Measurements from ENCODE around the gene LAMTOR1. TPM values are rescaled to one million over a fixed set of nuclear protein-coding genes. Genes with fewer than 3 reads are reported as not detected.
"Not testable (repeated sequence)": the region's sequence is repeated elsewhere in the genome, so short reads cannot be mapped to it uniquely, and the experiment has no call there.

Gene LAMTOR1
- 10 to 100 TPM; 53.4 to 69.1 TPM for total RNA-seq

DNA sequence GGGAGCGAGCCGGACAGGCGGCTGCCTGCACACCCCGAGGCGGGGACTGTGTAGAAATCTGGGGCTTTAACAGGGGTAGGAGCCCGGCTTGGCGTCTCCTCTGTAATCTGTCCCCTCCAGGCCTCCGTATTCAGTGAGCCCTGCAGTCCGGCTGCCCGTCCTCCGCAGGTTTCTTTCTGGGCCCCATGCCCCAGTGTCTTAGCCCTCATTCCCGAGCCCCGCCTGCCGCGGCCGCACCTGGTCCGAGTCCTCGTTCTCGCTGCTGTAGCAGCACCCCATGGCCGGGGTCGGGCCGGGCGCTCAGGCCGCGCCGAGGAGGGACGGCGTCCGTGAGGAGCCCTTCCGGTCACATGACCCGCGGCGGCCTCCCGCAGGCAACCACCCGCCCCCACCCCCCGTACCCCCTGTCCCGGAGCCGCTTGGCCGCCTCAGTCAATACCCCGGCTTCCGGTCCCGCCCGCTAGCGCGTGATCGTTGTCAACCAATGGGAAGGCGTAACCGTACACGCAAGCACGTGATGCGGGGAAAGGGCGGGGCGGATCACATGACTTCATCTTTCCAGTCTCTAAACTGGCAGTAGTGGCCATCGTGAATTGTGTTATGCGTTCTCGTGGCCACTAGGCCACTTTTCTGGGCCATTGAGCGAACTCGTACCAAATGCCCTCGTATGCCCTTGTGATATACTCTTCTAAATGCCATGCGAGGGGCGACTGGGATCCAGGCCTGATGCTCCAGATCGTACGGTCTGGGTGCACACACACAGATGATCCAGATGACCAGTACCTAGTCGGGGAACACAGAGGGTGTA lies at the start of gene LAMTOR1:
LAMTOR1 (minus strand) TSS at position 352 of the 808 bp plus-strand sequence; CDS start at position 279, 73 bp downstream.
- Mint-ChIP-seq H3K4me3 (peak within 1 kb of the TSS; percentile 92), H3K4me1 (peaks cover 36% of the 10 kb centered on the region), H3K36me3 (ENCODE audit: low read depth) (peaks cover 51% of the 10 kb centered on the region), H3K9me3 (no peaks in the 10 kb centered on the region), H3K27me3 (no peaks in the 10 kb centered on the region), H3K27ac (peak within 1 kb of the TSS; percentile 96)
- ATAC-seq (replicated peaks): peak; percentile 99

DNA sequence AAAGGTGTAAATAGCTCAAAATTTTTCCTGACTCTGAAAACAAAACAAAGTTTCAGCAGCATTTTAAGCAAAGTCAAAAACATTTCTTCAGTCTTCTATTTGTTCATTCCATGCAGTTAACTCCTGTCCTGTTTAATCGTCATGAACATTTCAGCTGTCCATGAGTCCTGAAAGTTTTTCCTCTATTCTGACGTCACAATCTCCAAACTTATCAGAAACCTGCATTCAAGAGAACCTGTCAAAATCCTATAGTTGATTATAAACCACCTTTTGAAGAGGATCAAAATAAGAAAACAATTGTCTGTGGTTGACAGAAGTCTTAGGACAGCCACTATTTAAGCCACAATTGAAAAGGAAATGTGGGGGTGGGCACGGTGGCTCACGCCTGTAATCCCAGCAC lies 47.8 kb upstream of the LAMTOR1 start:
- no peak overlapping the region for H3K27ac Mint-ChIP-seq
- ATAC-seq (replicated peaks): no peak
- no peak overlapping the region for H3K4me3 Mint-ChIP-seq
- H3K4me1 Mint-ChIP-seq: no peaks in the 10 kb centered on the region
- H3K36me3 Mint-ChIP-seq (ENCODE audit: low read depth): no peaks in the 10 kb centered on the region
- no peaks in the 10 kb centered on the region for H3K9me3 Mint-ChIP-seq
- H3K27me3 Mint-ChIP-seq: peaks cover 7% of the 10 kb centered on the region

DNA sequence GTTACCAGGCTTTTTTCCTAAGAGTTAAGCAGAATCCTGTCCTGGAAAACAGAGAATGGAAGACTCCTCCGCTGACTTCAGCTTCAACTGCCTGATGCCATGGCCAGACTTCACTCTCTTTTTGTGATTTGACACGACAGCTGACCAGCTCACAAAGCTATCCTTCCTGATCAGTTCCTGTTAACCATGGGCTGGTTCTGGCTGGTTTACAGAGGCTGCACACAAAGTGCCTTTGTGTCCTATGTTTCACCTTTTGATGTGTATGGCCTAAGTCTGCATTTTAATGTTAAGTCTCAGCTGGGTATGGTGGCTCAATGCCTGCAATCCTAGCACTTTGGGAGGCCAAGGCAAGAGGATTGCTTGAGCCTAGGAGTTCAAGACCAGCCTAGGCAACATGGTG lies 43.5 kb upstream of the LAMTOR1 start:
- Mint-ChIP-seq H3K36me3 (ENCODE audit: low read depth) (no peaks in the 10 kb centered on the region), H3K4me1 (peaks cover 8% of the 10 kb centered on the region), H3K27ac (no peak overlapping the region), H3K4me3 (no peak overlapping the region), H3K27me3 (peaks cover 4% of the 10 kb centered on the region), H3K9me3 (no peaks in the 10 kb centered on the region)
- no peak for ATAC-seq (replicated peaks)

DNA sequence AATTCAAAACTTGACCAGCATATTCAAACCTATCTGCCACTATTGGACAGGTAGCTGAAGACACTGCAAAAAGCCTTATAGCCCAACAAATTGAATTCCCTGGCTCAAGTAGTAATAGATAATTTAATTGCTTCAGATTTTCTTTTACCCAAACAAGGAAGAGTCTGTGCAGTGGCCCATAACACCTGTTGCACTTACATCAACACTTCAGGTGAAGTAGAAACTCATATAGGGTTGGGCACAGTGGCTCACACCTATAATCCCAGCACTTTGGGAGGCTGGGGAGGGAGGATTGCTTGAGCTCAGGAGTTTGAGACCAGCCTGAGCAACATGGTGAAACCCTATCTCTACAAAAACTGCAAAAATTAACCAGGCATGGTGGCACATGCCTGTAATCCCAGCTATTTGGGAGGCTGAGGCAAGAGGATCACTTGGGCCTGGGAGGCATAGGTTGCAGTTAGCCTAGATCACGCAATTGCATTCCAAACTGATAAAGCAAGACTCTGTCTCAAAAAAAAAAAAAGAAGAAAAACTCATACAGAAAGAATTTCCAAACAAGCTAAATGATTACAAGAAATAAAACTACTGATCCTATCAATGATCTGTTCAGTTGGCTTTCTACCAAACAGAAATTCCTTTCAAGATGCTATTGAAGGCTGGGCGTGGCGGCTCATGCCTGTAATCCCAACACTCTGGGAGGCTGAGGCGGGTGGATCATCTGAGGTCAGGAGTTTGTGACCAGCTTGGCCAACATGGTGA lies 41.9 kb upstream of the LAMTOR1 start:
- H3K4me1 Mint-ChIP-seq: peaks cover 19% of the 10 kb centered on the region
- H3K4me3 Mint-ChIP-seq: no peak overlapping the region
- peaks cover 4% of the 10 kb centered on the region for H3K27me3 Mint-ChIP-seq
- no peak overlapping the region for H3K27ac Mint-ChIP-seq
- H3K9me3 Mint-ChIP-seq: no peaks in the 10 kb centered on the region
- no peak for ATAC-seq (replicated peaks)
- H3K36me3 Mint-ChIP-seq (ENCODE audit: low read depth): no peaks in the 10 kb centered on the region

DNA sequence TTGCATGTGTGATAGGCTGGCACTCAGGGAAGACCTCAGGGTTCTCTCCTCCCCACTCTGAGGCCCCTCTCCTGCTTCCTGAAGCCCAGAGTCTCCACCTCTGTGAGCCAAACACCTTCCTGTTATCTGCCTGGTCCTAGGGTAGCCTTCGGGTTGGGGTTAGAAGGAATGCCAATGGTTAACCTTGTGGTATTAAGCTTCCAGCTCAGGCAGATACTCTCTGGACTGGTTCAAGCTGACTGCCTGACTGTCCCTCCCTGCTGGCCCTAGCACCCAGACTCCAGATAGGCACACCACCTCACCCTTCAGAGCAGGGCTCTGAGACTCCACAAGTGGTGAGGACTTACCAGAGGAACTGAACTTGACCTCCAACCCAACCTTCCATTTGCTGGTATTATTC lies 39.4 kb upstream of the LAMTOR1 start:
- not testable (repeated sequence) for H3K27me3 Mint-ChIP-seq; H3K36me3 Mint-ChIP-seq (ENCODE audit: low read depth); H3K4me3 Mint-ChIP-seq; H3K27ac Mint-ChIP-seq; H3K9me3 Mint-ChIP-seq; ATAC-seq (replicated peaks)
- peaks cover 23% of the 10 kb centered on the region for H3K4me1 Mint-ChIP-seq

DNA sequence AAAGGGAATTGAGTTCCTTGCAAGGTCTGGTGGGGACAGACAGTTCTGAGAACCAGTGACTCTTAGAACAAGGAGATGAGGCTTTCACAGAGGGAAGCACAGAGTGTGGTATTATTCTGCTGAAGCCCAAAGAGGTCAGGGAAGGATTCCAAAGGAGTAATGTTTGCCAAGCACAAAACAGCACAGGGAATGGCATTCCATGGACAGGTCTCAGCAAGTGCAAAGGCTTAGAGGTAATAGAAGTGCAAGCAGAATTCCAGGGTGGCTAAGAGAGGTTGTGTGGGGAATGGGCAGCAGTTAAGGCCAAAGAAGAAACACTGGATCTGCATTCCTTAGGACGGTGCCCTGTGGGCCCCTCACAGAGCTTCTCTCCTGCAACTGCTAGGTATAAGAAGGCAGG lies 39.0 kb upstream of the LAMTOR1 start:
- peak overlapping the region; percentile 45 for H3K27ac Mint-ChIP-seq
- peak overlapping the region; percentile 65 for H3K4me3 Mint-ChIP-seq
- not testable (repeated sequence) for H3K27me3 Mint-ChIP-seq; ATAC-seq (replicated peaks); H3K9me3 Mint-ChIP-seq; H3K36me3 Mint-ChIP-seq (ENCODE audit: low read depth)
- H3K4me1 Mint-ChIP-seq: peaks cover 23% of the 10 kb centered on the region

DNA sequence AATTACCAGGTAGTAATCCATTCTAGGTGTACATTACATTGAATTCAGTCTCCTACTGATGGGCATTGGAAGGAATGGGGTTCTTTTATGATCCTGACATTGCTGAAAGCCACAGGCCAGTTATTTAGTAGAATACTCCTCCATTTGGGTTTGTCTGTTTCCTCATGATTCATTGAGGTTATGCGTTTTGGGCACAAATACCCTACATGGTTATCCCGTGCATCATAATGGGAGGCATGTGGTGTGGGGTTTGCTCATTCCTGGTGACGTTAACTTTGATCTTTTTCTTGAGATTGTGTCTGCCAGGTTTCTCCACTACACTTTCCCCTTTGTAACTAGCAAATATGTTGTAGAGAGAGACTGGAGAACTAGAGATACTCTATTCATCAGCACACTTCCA lies 38.0 kb upstream of the LAMTOR1 start:
- H3K27ac Mint-ChIP-seq: peak overlapping the region; percentile 45
- H3K9me3 Mint-ChIP-seq: no peaks in the 10 kb centered on the region
- H3K4me3 Mint-ChIP-seq: peak overlapping the region; percentile 65
- peaks cover 23% of the 10 kb centered on the region for H3K4me1 Mint-ChIP-seq
- no peaks in the 10 kb centered on the region for H3K36me3 Mint-ChIP-seq (ENCODE audit: low read depth)
- peaks cover 7% of the 10 kb centered on the region for H3K27me3 Mint-ChIP-seq
- peak; percentile 93 for ATAC-seq (replicated peaks)

DNA sequence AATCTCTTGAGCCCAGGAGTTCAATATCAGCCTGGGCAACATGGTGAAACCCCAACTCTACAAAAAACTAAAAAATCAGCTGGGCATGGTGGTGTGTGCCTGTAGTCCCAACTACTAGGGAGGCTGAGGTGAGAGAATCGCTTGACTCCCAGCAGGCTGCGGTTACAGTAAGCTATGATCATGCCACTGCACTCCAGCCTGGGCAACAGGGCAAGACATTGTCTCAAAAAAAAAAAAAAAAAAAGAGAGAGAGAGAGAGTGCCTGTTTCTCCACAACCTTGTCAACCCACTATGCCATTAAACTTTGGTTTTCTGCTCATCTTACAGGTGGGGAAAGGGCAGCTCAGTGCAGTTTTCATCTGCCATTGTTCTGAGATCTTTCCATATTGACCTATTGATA lies 37.6 kb upstream of the LAMTOR1 start:
- peak; percentile 21 for ATAC-seq (replicated peaks)
- H3K4me1 Mint-ChIP-seq: peaks cover 23% of the 10 kb centered on the region
- peaks cover 7% of the 10 kb centered on the region for H3K27me3 Mint-ChIP-seq
- peak overlapping the region; percentile 45 for H3K27ac Mint-ChIP-seq
- H3K9me3 Mint-ChIP-seq: no peaks in the 10 kb centered on the region
- H3K4me3 Mint-ChIP-seq: peak overlapping the region; percentile 65
- H3K36me3 Mint-ChIP-seq (ENCODE audit: low read depth): no peaks in the 10 kb centered on the region

DNA sequence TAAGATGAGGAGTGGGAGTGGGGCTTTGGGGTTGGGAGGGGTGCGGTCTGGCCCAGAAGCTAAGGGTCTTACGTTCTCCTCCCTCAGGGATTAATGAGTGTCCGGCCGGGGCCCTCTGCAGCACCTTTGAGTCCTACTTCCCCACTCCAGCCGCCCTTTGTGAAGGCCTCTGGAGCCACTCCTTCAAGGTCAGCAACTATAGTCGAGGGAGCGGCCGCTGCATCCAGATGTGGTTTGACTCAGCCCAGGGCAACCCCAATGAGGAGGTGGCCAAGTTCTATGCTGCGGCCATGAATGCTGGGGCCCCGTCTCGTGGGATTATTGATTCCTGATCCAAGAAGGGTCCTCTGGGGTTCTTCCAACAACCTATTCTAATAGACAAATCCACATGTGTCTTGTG lies 36.4 kb upstream of the LAMTOR1 start:
- H3K36me3 Mint-ChIP-seq (ENCODE audit: low read depth): no peaks in the 10 kb centered on the region
- H3K4me1 Mint-ChIP-seq: peaks cover 23% of the 10 kb centered on the region
- H3K9me3 Mint-ChIP-seq: no peaks in the 10 kb centered on the region
- ATAC-seq (replicated peaks): no peak
- H3K27me3 Mint-ChIP-seq: peaks cover 11% of the 10 kb centered on the region
- H3K4me3 Mint-ChIP-seq: no peak overlapping the region
- no peak overlapping the region for H3K27ac Mint-ChIP-seq

DNA sequence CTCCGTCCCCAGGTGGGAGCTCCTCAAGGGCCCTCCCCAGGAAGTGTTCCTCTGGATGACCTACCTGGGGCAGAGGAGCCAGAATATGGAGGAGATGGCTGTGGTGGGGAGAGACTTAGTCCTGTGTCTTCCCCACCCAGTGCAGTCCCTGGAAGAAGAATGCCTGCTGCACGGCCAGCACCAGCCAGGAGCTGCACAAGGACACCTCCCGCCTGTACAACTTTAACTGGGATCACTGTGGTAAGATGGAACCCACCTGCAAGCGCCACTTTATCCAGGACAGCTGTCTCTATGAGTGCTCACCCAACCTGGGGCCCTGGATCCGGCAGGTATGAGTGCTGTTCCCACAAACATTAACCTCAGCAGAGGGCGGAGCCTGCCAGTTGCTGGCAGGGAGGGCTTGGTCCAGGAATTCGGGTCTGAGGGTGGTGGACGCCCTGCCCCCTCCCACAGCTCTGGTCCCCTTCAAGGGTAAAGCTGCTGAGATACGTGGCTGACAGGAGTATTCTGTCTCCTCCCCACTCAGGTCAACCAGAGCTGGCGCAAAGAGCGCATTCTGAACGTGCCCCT lies 35.8 kb upstream of the LAMTOR1 start:
- no peak for ATAC-seq (replicated peaks)
- peaks cover 11% of the 10 kb centered on the region for H3K27me3 Mint-ChIP-seq
- no peak overlapping the region for H3K27ac Mint-ChIP-seq
- peaks cover 22% of the 10 kb centered on the region for H3K4me1 Mint-ChIP-seq
- no peak overlapping the region for H3K4me3 Mint-ChIP-seq
- no peaks in the 10 kb centered on the region for H3K36me3 Mint-ChIP-seq (ENCODE audit: low read depth)
- no peaks in the 10 kb centered on the region for H3K9me3 Mint-ChIP-seq

DNA sequence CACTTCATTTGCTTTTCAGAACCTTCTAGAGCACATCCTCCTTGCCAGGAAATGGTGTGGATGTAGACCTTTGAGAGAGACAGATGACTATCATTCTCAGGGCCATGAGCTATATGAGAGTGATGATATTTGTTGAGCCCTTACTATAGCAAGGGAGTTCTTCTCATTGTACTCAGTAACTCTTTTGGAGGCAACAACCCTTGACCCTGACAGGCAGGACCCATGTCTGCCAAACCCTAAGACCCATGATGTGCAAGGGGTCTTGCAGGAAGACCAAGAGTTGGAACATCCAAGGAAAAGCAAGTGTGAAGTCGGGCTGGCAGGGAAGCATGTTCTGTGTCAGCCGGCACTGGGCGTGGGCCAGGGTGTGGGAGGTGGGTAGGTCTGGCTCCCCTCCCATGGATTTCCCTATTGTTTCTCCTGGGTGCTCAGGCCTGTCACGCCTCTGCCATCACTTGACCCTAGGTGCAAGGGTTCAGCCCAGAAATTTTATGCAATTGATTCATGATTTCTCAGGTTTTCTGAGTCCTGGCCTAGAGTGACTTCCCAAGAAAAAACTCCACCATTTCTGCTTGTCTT lies 33.7 kb upstream of the LAMTOR1 start:
- ATAC-seq (replicated peaks): peak; percentile 34
- Mint-ChIP-seq H3K4me3 (no peak overlapping the region), H3K27me3 (peaks cover 15% of the 10 kb centered on the region), H3K36me3 (ENCODE audit: low read depth) (no peaks in the 10 kb centered on the region), H3K4me1 (peaks cover 16% of the 10 kb centered on the region), H3K9me3 (no peaks in the 10 kb centered on the region), H3K27ac (no peak overlapping the region)

DNA sequence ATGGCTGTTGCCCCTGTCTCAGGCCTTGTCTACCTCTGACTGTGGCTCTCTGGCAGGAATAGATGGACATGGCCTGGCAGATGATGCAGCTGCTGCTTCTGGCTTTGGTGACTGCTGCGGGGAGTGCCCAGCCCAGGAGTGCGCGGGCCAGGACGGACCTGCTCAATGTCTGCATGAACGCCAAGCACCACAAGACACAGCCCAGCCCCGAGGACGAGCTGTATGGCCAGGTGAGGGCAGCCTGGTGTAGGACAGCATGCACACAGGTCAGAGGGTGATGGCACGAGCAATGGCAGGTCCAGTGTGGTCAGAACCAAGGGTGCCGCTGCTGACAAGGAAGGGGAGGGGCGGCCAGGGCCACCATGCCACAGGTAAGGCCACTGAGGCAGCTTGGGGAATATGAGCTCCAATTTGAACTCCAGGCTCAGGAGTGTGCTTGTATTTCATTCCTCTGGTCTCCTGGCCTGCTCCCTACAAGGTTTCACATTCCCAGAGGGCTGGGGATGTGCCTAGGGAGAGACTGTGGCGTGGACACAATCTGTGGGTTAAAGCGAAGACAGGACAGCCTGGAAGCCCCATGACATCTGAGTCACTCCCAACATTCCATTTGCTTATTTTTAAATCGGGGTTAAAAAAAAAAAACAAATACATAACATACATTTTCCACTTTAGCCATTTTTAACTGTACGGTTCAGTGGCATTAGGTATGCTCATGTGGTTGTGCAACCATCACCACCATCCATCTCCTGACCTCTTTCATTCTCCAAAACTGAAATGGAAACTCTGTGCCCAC lies 33.0 kb upstream of the LAMTOR1 start:
- H3K27ac Mint-ChIP-seq: no peak overlapping the region
- peaks cover 15% of the 10 kb centered on the region for H3K27me3 Mint-ChIP-seq
- no peak for ATAC-seq (replicated peaks)

DNA sequence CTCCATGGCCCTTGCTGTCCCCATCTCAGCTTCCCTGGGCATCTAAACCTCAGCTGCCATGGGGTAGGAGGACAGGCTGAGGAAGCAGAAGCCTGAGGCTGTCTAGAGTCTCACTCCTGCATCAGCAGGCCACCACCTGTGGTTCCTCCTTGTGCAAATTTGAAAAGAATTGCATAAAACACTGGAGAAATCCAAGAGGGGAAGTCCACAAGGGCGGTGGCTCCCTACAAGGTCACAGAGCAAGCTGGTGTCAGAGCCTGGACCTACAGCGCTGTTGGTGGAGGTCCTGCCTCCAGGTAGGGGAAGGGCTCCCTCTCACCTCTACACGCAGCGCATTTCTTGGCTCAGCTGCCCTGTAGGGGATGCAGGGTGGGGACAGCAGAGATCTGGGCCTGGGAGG lies 32.4 kb upstream of the LAMTOR1 start, which contains the start of gene FOLR3:
FOLR3 (plus strand) TSS at position 253 of the 400 bp plus-strand sequence. CDS start 228 bp downstream, outside the sequence.
- H3K9me3 Mint-ChIP-seq; H3K4me1 Mint-ChIP-seq; H3K27ac Mint-ChIP-seq; H3K4me3 Mint-ChIP-seq; ATAC-seq (replicated peaks); H3K36me3 Mint-ChIP-seq (ENCODE audit: low read depth): not testable (repeated sequence)
- peaks cover 15% of the 10 kb centered on the region for H3K27me3 Mint-ChIP-seq

More for the DNA sequence above, 33.0 kb upstream of the LAMTOR1 start:
- peaks cover 10% of the 10 kb centered on the region for H3K4me1 Mint-ChIP-seq
- no peaks in the 10 kb centered on the region for H3K9me3 Mint-ChIP-seq
- H3K36me3 Mint-ChIP-seq (ENCODE audit: low read depth): no peaks in the 10 kb centered on the region
- H3K4me3 Mint-ChIP-seq: no peak overlapping the region

DNA sequence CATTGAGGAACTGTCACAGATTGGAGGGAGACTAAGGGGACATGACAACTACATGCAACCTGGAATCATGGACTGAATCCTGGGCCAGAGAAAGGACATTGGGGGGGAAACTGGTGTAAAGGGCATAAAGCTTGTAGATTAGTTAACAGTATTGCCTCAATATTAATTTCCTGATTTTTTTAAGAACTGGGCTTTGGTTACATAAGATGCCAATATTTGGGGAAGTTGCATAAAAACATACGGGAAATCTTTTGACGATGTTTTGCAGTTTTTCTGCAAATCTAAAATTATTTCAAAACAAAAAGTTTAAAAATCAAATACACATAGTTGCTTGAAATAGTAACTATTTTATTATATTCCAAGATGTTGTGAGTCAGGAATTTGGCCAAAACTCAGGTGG lies 29.5 kb upstream of the LAMTOR1 start:
- H3K36me3 Mint-ChIP-seq (ENCODE audit: low read depth): no peaks in the 10 kb centered on the region
- H3K27ac Mint-ChIP-seq: no peak overlapping the region
- no peak overlapping the region for H3K4me3 Mint-ChIP-seq
- H3K9me3 Mint-ChIP-seq: peaks cover 5% of the 10 kb centered on the region
- ATAC-seq (replicated peaks): no peak
- peaks cover 16% of the 10 kb centered on the region for H3K27me3 Mint-ChIP-seq
- H3K4me1 Mint-ChIP-seq: no peaks in the 10 kb centered on the region
